Measurements from ENCODE around the gene LYPD8. TPM values are rescaled to one million over a fixed set of nuclear protein-coding genes. Genes with fewer than 3 reads are reported as not detected.

Gene LYPD8
- total and polyA plus RNA-seq, 8 donors: 1.1 to 48.4 TPM; not detected in 6

DNA sequence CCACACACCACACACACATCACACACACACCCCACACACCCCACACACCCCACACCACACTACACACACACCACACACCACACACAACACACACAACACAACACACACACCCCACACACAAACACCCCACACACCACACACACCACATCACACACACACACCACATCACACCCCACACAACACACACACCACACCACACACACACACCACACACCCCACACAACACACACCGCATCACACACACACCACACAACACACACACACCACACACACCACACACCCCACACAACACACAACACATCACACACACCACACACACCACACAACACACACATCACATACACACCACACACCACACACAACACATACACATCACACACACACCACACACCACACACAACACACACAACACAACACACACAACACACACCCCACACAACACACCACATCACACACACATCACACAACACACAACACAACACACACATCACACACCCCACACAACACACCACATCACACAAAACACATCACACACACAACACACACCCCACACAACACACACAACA is 2.4 kb downstream of the LYPD8 start:
- TF ChIP-seq, protein P1, sequence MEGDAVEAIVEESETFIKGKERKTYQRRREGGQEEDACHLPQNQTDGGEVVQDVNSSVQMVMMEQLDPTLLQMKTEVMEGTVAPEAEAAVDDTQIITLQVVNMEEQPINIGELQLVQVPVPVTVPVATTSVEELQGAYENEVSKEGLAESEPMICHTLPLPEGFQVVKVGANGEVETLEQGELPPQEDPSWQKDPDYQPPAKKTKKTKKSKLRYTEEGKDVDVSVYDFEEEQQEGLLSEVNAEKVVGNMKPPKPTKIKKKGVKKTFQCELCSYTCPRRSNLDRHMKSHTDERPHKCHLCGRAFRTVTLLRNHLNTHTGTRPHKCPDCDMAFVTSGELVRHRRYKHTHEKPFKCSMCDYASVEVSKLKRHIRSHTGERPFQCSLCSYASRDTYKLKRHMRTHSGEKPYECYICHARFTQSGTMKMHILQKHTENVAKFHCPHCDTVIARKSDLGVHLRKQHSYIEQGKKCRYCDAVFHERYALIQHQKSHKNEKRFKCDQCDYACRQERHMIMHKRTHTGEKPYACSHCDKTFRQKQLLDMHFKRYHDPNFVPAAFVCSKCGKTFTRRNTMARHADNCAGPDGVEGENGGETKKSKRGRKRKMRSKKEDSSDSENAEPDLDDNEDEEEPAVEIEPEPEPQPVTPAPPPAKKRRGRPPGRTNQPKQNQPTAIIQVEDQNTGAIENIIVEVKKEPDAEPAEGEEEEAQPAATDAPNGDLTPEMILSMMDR (IDR thresholded peaks at IDR 0.05): no peak
- TF ChIP-seq EP300 (IDR thresholded peaks at IDR 0.05) (no peak), POLR2AphosphoS5 (IDR thresholded peaks at IDR 0.05) (no peak), POLR2A (IDR thresholded peaks at IDR 0.05) (no peak)
- intact Hi-C loops (cut with DNase I; ENCODE audit: low total_unique reads): no loop called here
- WGBS, 5 donors: 84 to 100% (median 95%) methylated on average over 1 of the region's 1 CpG
- Histone ChIP-seq H3K9me3 (no peaks in the 10 kb centered on the region), H3K4me3 (no peak overlapping the region), H3K27me3 (no peaks in the 10 kb centered on the region), H3K27ac (no peak overlapping the region), H3K4me1 (no peaks in the 10 kb centered on the region), H3K36me3 (no peaks in the 10 kb centered on the region)
- DNase-seq: no peak

DNA sequence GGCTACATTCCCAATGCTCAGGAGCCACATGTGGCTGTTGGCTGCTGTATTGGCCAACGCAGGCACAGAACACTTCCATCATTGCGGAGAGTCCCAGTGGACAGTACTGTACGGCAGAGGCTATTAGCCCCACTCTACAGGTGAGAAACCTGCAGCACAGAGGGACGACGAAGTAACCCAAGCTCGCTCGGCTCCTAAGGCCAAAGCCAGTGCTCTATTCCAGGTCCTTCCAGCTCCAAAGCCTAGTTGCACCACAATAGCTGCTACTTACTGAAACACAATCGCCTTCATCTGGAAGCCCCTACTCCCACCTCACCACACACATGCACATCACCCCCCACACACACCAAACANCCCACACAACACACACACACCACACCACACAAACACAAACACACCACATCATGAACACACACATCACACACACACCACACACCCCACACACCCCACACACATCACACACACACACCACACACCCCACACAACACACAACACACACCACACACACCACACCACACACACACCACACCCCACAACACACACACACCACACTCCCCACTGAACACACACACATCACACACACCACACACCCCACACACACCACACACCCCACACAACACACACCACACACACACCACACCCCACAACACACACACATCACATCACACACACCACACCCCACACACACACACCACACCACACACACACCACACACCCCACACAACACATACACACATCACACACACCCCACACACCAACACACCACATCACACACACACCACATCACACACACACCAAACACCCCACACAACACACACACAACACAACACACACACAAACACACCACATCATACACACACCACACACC is 3.2 kb downstream of the LYPD8 start:
- H3K27ac ChIP-seq: no peak overlapping the region
- H3K36me3 ChIP-seq: no peaks in the 10 kb centered on the region
- H3K9me3 ChIP-seq: no peaks in the 10 kb centered on the region
- WGBS, 5 donors: 65 to 79% (median 76%) methylated on average over 8 of the region's 8 CpGs
- no peak overlapping the region for H3K4me3 ChIP-seq
- TF ChIP-seq POLR2A (IDR thresholded peaks at IDR 0.05) (no peak), POLR2AphosphoS5 (IDR thresholded peaks at IDR 0.05) (no peak), EP300 (IDR thresholded peaks at IDR 0.05) (no peak)
- TF ChIP-seq, protein P1 (IDR thresholded peaks at IDR 0.05): no peak
- H3K27me3 ChIP-seq: no peaks in the 10 kb centered on the region
- H3K4me1 ChIP-seq: no peaks in the 10 kb centered on the region
- intact Hi-C loops (cut with DNase I; ENCODE audit: low total_unique reads): no loop called here
- DNase-seq: no peak

DNA sequence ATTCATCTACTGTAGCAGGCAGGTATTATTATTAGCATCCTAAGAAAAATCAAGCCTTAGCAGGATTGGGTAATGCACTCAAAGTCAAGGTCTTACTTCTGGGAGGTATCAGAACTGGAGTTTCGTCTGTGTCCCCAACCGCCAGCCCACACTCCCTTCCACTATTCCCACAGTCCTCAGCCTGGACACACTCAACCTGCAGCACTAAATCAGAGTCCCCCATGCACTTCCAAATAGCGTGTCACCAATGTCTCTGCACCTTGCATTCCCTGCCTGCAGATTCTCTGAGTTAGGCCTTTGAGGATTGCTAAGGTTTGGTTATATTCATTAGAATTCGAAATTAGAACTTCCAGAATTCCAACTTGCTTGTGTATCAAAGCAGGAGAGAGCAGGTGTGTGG is 3.9 kb downstream of the LYPD8 start:
- intact Hi-C loops (cut with DNase I; ENCODE audit: low total_unique reads): no loop called here
- H3K27ac ChIP-seq: no peak overlapping the region
- no peaks in the 10 kb centered on the region for H3K9me3 ChIP-seq
- no peak for DNase-seq
- TF ChIP-seq, protein P1 (IDR thresholded peaks at IDR 0.05): no peak
- TF ChIP-seq POLR2AphosphoS5 (IDR thresholded peaks at IDR 0.05) (no peak), EP300 (IDR thresholded peaks at IDR 0.05) (no peak), POLR2A (IDR thresholded peaks at IDR 0.05) (no peak)
- H3K36me3 ChIP-seq: no peaks in the 10 kb centered on the region
- no peaks in the 10 kb centered on the region for H3K27me3 ChIP-seq
- H3K4me1 ChIP-seq: no peaks in the 10 kb centered on the region
- no peak overlapping the region for H3K4me3 ChIP-seq
- 76 to 88% (median 81%) methylated on average over 4 of the region's 4 CpGs for WGBS, 5 donors

DNA sequence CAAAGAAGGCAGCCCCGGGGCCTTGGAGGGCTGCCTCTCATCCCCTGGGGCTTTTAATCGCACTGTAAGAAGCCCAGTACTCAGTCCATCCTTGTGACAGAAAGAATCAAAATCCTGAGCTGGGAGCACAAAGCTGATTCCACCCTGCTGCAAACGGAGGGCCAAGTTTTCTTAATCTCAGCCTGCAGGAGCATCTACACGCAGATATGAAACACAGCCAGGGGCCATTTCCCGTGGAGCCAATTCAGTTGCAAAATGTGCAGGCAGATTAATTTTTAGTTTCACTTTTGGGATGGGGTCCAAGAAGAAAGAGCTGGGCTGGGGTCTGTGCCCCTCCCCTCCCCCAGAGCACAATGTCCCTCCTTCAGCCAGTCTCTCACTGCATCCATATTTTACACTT is 4.4 kb downstream of the LYPD8 start:
- Histone ChIP-seq H3K4me3 (no peak overlapping the region), H3K27me3 (no peaks in the 10 kb centered on the region), H3K4me1 (no peaks in the 10 kb centered on the region), H3K9me3 (no peaks in the 10 kb centered on the region), H3K36me3 (no peaks in the 10 kb centered on the region), H3K27ac (no peak overlapping the region)
- 60 to 69% (median 63%) methylated on average over 5 of the region's 5 CpGs for WGBS, 5 donors
- TF ChIP-seq EP300 (IDR thresholded peaks at IDR 0.05): no peak
- TF ChIP-seq POLR2AphosphoS5 (IDR thresholded peaks at IDR 0.05): no peak
- TF ChIP-seq, protein P1 (IDR thresholded peaks at IDR 0.05): no peak
- TF ChIP-seq POLR2A (IDR thresholded peaks at IDR 0.05): no peak
- intact Hi-C loops (cut with DNase I; ENCODE audit: low total_unique reads): no loop called here
- no peak for DNase-seq

All from stomach (tissue), 9 donors.